GM15510 (cell line): ENCODE results near the gene C14orf119.
A peak's percentile ranks its signal among the peaks of the same experiment; 100 is the strongest.

Source experiments
- POLR2A ChIP-seq: IDR thresholded peaks from 3 replicates; pipeline ENCODE4 v1.6.1; 2011; ENCODE audit warnings: borderline replicate concordance; ENCODE audit not compliant: insufficient read length; ENCODE audit errors: extremely low read depth

The C14orf119 gene, protein sequence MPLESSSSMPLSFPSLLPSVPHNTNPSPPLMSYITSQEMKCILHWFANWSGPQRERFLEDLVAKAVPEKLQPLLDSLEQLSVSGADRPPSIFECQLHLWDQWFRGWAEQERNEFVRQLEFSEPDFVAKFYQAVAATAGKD

DNA sequence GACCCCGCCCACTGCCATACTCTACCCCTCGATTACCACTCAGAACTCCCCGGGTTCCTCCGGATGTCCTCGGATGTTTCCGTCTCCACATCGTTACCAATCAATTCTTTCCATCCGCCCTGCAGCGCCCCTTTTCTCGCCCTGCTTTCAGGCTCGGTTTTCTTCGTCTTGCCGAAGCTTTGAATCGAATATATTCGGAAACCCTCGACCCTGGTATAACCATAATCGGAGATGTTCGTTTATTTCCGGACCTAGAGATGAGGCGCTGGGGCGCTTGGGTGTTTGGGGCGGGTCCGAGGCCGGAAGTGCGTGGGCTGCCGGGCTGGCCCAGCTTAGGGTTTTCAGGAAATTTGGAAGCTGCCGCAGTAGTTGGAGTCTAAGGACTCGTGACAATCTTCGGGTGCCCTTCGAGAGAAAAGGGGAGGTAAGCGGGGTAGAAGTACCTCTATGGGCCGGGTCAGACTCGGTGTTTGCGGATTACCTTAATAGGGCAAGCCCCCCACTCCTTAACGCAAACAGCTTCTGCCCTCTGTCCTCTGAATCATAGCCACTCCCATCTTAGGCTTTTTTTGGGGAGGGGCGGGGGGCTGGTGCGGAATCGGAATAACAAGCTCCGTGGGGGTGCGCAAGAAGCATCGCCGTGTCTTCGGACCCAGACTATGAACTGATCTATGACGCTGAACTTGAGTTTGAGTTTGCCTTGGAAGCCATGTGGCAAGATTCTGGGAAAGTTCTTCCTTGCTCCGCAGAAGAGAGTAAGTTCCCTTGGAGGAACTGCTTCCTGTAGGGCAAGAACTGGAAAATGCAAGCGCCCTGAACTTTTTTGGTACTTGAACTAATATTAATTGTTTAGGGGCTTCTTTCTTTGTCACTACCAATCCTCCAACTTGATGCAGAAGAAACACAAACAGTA is at the start of gene C14orf119:
C14orf119 (plus strand) TSS at position 310 of the 913 bp plus-strand sequence. CDS start 2,154 bp downstream, outside the sequence.
- TF ChIP-seq POLR2A = peak; percentile 56

- no peak for TF ChIP-seq POLR2A
These were observed 48.2 kb upstream of the C14orf119 start for GRCh38 chr14:23047034-23047634.

DNA sequence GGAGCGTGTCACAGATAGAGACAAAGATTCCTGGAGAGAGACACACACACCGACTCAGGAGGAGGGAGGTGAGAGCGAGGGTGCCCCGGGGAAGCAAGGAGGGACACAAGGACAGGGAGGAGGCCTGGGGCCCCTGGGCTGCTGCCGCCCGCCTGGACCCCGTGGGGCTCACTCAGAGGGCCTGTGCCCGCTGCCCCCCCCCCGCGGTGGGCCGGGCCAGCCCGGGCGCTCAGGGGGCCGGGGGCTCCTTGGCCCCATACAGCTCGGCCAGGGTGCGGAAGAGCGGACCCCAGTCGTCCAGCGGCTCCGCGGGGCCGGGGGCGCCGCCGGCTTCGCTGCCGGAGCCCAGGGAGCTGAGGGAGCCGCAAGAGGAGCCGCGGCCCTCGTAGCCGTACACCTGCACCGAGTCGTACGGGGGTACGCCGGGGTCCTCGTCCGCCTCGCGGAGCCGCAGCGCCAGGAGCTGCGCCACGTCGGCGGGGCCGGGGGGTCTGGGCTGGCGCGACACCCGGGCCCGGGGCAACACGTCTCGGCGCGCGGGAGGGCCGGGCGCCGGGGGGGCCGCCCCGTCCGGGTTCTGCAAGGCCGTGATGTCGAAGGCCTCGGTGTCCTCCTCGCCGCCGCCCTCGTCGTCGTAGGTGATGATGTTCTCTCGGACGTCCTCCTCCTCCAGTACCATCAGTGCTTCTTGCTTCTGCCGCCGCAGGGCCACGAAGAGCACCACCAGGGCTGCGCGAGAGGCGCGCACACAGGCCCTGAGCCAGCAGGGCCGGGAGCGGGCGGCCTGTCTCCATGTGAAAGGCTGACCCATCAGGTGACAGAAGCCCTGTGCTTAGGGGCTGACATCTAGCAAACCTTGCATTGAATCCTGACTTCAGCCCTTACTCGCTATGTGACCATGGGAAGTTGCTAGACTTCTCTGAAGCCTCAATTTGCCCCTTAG is 47.3 kb upstream of the C14orf119 start:
- TF ChIP-seq POLR2A = no peak

- no peak for TF ChIP-seq POLR2A
These were observed 46.3 kb upstream of the C14orf119 start for GRCh38 chr14:23049011-23049410.

GRCh38 chr14:23051141-23052057 is 43.9 kb upstream of the C14orf119 start:
- TF ChIP-seq POLR2A = no peak

- TF ChIP-seq POLR2A = no peak
These were observed 43.1 kb upstream of the C14orf119 start for GRCh38 chr14:23052182-23052623.

DNA sequence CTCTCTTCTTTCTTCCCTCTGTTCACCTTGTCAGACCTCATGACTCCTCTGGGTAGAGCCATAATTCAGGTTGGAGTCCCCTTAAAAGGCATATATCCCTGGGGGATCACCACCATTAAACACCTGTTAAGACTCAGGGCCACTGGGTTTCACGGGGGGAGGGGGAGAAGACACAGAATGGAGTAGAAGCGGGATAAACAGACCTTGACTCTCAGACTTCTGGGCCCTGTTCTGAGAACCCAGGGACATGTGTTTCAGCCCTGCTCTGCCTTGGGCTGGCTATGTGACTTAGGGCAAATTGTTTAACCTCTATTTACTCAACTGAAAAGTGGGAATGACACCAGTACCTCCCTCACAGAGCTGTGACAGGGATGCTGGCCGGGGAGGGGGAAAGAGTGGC is 42.6 kb upstream of the C14orf119 start:
- TF ChIP-seq POLR2A = no peak

- TF ChIP-seq POLR2A = no peak
These were observed 41.9 kb upstream of the C14orf119 start for GRCh38 chr14:23053426-23053825.

DNA sequence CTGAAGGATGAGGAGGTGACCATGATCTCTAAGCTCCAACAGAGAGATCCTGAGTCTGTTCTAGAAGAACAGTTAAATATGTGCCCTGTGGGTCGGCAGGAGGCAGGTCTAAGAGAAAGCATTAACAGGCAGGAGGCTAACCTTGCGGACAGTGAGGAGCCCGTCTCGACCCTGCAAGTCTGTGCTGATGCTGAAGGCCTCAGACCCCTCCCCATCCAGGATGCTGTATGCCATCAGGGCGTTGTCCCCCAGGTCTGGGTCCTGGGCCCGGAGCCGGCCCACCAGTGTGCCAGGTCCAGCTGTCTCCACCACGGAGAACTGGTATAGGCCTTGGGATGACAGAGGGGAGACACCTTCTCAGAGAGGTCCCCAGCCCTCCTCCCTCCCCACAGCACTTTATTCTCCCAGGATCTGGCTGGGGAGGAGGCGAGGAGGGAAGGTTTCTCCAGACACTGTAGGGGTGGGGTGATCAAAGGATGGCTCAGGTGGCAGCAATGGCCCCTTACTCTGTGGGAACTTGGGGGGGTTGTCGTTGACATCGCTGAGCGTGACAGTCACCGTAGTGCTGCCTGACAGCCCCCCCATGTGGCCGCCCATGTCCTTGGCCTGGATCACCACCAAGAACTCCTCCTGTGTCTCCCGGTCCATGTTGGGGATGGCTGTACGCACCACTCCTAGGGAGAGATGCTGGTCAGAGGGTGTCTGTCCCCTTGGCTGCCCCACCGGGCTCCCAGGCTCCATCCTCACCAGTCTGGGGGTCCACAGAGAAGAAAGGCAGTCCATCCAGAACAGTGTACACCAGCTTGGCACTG is 41.1 kb upstream of the C14orf119 start:
- TF ChIP-seq POLR2A = no peak

DNA sequence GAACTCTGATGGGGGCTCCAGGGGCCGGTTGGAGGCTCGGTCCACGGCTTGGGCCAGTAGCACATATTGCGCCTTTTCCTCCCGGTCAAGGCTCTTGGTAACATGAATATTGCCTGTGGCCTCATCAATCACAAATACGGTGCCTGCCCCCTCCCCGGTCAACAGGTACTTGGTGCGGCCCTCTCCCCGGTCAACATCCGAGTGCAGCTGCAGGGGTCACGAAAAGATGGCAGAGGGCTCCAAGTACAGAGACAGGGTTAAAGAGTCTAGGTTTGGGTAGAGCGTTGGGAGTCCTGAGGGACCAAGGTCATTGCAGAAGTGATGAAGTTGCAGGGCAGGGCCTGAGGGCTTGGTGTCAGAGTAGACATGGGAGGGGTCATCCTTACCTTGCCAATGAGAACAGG is 40.2 kb upstream of the C14orf119 start:
- no peak for TF ChIP-seq POLR2A

GRCh38 chr14:23055621-23056144 is 39.6 kb upstream of the C14orf119 start:
- TF ChIP-seq POLR2A = no peak
